PFSK-1 (cell line): Measurements from ENCODE around the gene APOBEC3G.

Source experiments
- FOXP2 ChIP-seq: optimal IDR thresholded peaks from 2 replicates; pipeline ENCODE3; 2011; ENCODE audit warnings: borderline replicate concordance, control low read depth, inconsistent platforms; ENCODE audit not compliant: insufficient read depth; ENCODE audit errors: extremely low read length, extremely low read depth
- POLR2AphosphoS5 ChIP-seq: IDR thresholded peaks from 2 replicates; pipeline ENCODE4 v1.6.1; 2012; ENCODE audit warnings: low read depth, mild to moderate bottlenecking, control low read depth, low read length, moderate library complexity
- SIN3A ChIP-seq: IDR thresholded peaks from 2 replicates; pipeline ENCODE4 v1.6.1; 2012; ENCODE audit warnings: mild to moderate bottlenecking, low read length, moderate library complexity, borderline replicate concordance; ENCODE audit not compliant: insufficient read depth
- TAF1 ChIP-seq: IDR thresholded peaks from 2 replicates; pipeline ENCODE4 v1.6.1; 2012; ENCODE audit warnings: low read length, control low read depth, borderline replicate concordance; ENCODE audit not compliant: insufficient read depth
- TF ChIP-seq, protein P1 (sequence below), 2 experiments: IDR thresholded peaks; 2 replicates each; pipeline versions ENCODE4 v1.6.1 to v1.8.0; 2011 to 2012; ENCODE audit warnings: low read depth in 2 of 2, low read length in 2 of 2, control low read depth in 1 of 2, inconsistent platforms in 1 of 2, mild to moderate bottlenecking in 1 of 2, moderate library complexity in 1 of 2; ENCODE audit not compliant: insufficient read depth in 1 of 2

Gene APOBEC3G

DNA sequence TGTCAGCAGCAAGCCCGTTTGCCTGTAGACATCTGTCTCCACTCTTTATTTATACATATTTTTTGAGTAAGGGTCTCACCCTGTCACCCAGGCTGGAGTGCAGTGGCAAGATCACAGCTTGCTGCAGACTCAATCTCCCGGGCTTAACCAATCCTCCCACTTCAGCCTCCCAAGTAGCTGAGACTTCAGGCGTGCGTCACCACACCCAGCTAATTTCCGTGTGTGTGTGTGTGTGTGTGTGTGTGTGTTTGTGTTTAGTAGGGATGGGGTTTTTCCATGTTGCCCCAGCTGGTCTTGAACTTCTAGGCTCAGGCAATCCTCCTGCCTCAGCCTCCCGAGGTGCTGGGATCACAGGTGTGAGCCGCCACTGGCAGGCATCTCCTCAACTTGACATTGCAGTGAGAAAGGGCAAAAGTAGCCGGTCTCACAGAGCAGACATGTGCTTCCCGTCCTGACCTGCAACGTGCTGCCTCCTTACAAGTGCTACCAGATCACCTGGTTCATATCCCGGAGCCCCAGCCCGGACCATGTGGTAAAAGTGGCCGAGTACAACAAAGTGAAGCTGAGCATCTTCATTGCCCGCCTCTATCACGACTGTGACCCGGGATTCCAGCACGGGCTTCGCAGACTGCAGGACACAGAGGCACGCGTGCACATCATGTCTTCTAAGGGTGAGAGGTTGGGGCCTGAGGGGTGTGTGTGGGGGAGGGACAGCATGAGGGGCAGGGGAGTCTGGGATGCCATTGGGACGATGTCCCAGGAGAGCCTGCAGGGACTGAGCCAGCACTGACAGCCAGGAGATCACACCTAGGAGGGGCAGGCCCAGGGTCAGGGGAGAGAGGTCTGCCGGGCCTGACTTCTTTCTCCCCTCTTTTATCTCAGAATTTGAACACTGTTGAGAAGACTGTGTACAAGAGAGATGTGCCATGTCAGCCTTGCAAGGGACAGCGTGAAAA lies 14.3 kb downstream of the APOBEC3G start:
- TF ChIP-seq POLR2AphosphoS5 (no peak), TAF1 (no peak), FOXP2 (no peak), SIN3A (no peak)
- TF ChIP-seq, protein P1, sequence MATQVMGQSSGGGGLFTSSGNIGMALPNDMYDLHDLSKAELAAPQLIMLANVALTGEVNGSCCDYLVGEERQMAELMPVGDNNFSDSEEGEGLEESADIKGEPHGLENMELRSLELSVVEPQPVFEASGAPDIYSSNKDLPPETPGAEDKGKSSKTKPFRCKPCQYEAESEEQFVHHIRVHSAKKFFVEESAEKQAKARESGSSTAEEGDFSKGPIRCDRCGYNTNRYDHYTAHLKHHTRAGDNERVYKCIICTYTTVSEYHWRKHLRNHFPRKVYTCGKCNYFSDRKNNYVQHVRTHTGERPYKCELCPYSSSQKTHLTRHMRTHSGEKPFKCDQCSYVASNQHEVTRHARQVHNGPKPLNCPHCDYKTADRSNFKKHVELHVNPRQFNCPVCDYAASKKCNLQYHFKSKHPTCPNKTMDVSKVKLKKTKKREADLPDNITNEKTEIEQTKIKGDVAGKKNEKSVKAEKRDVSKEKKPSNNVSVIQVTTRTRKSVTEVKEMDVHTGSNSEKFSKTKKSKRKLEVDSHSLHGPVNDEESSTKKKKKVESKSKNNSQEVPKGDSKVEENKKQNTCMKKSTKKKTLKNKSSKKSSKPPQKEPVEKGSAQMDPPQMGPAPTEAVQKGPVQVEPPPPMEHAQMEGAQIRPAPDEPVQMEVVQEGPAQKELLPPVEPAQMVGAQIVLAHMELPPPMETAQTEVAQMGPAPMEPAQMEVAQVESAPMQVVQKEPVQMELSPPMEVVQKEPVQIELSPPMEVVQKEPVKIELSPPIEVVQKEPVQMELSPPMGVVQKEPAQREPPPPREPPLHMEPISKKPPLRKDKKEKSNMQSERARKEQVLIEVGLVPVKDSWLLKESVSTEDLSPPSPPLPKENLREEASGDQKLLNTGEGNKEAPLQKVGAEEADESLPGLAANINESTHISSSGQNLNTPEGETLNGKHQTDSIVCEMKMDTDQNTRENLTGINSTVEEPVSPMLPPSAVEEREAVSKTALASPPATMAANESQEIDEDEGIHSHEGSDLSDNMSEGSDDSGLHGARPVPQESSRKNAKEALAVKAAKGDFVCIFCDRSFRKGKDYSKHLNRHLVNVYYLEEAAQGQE (IDR thresholded peaks at IDR 0.05; ENCODE audit: insufficient read depth in 1 of 2, low read depth in 2 of 2, low read length in 2 of 2), result no peak

DNA sequence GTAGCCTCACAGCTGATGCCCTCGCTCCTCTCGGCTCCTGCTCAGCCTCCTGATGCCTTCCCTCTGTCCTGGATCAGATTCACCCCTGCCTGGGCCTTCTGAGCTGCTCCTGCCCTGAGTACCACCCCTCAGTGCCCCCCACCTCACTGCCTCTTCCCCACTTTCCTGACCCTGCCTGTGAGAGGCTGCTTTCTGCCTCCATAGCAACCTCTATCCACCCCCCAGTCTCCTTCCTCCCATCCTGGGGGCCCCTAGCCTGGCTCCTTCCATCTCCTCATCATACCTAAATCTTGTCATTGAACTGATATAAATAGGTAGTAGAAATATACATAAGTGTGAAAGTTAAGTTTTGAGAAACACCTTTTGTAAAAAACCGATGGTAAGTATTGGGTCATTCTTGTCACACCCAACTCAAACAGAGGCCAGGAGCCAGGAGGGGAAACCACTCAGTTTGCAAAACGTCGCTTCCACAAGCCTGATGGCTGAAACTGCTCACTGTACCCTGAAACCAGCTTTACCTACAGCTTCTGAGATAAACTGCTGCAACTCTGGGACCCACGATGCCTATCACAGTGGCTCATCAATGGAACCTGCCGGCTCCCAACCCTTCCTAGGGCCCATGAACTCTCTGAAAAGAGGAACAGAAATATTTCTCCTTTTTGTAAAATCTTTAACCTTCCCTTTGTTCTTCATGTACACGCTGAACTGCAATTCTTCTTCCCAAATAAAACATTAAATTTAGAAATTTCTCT lies 15.2 kb downstream of the APOBEC3G start:
- no peak for TF ChIP-seq POLR2AphosphoS5
- TF ChIP-seq, protein P1 (IDR thresholded peaks at IDR 0.05; ENCODE audit: insufficient read depth in 1 of 2, low read depth in 2 of 2, low read length in 2 of 2), result no peak
- TF ChIP-seq TAF1, result no peak
- no peak for TF ChIP-seq SIN3A
- TF ChIP-seq FOXP2, result no peak

DNA sequence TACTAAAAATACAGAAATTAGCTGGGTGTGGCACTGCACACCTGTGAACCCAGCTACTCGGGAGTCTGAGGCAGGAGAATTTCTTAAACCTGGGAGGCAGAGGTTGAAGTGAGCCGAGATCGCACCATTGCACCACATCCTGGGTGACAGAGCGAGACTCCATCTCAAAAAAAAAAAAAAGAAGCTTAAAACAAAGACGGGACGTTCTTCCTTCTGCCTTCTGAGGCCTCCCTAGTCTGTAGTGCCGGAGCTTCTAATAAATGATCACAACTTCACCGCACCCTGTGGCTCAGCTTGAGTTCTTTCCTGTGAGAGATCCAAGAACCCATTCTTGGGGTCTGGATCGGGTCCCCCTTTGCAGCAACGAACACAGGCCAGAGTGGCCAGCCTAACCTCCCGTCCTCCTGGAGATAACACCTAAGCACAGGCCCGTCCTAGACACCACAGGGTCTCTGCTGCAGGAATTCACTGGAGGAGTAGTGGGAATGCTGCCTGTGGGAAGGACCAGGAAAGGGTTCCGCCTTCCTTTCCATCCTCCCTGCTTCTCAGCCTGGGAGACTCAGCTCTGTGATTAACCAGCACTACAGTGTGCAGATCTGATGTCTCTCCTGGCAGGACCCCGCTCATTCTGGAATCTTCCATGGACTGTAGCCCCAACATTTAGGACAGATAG lies 17.8 kb downstream of the APOBEC3G start:
- TF ChIP-seq FOXP2, result no peak
- no peak for TF ChIP-seq SIN3A
- TF ChIP-seq TAF1, result no peak
- TF ChIP-seq POLR2AphosphoS5, result no peak

DNA sequence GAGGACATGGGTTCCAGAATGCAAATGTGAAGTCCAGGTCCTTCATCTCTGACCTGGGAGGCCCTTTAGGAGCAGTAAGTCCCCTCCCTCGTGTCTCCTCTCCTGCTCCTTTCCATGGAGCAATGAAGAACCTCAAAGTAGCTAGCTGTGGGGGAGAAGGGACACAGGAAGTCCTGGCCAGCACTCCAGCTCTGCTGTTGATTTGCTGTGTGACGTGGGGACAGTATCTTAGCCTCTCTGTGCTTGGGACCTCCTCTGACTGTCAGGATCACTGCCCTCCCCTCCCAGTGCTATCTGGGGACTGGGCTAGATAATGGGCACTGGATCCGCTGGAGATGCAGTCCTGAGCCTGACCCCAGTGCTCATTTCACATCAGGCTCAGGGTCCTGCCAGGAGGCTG lies 18.9 kb downstream of the APOBEC3G start:
- TF ChIP-seq POLR2AphosphoS5 (no peak), TAF1 (no peak), SIN3A (no peak), FOXP2 (no peak)
- TF ChIP-seq, protein P1 (IDR thresholded peaks at IDR 0.05; ENCODE audit: insufficient read depth in 1 of 2, low read depth in 2 of 2, low read length in 2 of 2), result no peak

DNA sequence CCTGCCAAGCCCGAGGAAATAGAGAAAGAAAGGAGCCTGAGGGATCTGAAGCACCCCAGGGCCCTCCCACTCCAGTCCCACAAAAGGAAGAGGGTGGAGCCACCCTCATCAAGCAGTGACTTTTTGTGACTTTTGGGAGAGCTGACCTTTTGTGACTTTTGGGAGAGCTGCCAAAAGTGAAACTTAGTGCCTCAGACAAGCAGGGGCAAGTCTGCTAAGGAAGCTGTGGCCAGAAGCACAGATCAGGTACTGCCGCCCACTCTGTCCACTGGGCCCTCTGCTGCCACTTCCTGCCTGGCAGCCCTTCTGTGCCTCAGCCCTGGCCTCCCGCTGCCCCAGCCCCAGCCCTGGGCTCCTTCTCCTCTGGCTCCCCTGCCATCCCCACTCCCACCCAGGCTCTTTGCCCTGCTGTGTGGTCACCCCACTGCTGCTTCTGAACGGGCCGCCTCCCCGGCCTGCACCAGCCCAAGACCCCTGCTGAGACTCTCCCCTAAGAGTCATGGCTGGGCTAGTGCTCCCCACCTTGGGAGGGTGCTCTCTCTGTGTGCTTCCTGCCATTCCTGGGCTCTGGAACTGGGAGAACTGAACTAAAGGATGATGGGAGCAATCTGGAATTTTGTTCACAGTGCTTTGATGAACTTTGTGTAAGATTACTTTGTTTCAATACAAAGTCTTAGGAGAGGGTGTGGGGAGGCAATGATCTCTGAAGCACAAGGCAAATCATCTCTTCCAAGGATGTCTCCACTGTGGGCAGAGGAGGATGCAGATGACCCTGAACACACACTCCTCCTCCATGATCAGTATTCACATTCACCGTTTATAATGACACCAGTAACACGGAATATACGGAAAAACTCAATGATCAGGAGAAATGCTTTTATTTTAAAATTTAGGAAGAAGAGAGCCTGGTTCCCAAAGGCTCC lies 20.3 kb downstream of the APOBEC3G start, which contains the start of gene APOBEC3H:
Gene APOBEC3H, plus strand, starts transcription at position 147 of the 923 bp plus-strand sequence. CDS start 3,035 bp downstream, outside the sequence.
- TF ChIP-seq SIN3A, result no peak
- TF ChIP-seq, protein P1 (IDR thresholded peaks at IDR 0.05; ENCODE audit: insufficient read depth in 1 of 2, low read depth in 2 of 2, low read length in 2 of 2), result no peak
- TF ChIP-seq FOXP2, result no peak
- no peak for TF ChIP-seq POLR2AphosphoS5
